LNCAP (cell line): ENCODE data around the gene RELL1.

Experiments used
- CTCF ChIP-seq: fragments of 450-650 bp; IDR thresholded peaks from 2 replicates; pipeline ENCODE4 v1.5.1; 2017; ENCODE audit warnings: mild to moderate bottlenecking

RELL1 gene

GRCh38 chr4:37670249-37670648 is 15.9 kb downstream of the RELL1 start:
- no peak for TF ChIP-seq CTCF

- TF ChIP-seq CTCF: no peak
Observed at GRCh38 chr4:37667197-37668100, 18.7 kb downstream of the RELL1 start.

GRCh38 chr4:37666625-37667071 is 19.5 kb downstream of the RELL1 start:
- no peak for TF ChIP-seq CTCF

- no peak for TF ChIP-seq CTCF
Observed at GRCh38 chr4:37665333-37666320, 20.5 kb downstream of the RELL1 start.

GRCh38 chr4:37664696-37665095 is 21.5 kb downstream of the RELL1 start:
- TF ChIP-seq CTCF: no peak

- no peak for TF ChIP-seq CTCF
Observed at GRCh38 chr4:37663552-37663951, 22.6 kb downstream of the RELL1 start.

- TF ChIP-seq CTCF: no peak
Observed at GRCh38 chr4:37662861-37663390, 23.2 kb downstream of the RELL1 start.
